Right atrium auricular region (tissue), 2 donors: Measurements from ENCODE around the gene ZNF280D. TPM values are rescaled to one million over a fixed set of nuclear protein-coding genes. Genes with fewer than 3 reads are reported as not detected.

ENCODE experiments used
- DNase-seq: peaks from one replicate; pipeline ENCODE4 v3.0.0-alpha.2; 2019; ENCODE audit warnings: low spot score
- H3K27ac ChIP-seq, 2 donors: fragments of 200-600 bp; sonication (generic); 1 replicate in 1 of 2; 2 replicates in 1 of 2; pipeline ENCODE4 v1.5.1; 2016 to 2019
- H3K27me3 ChIP-seq, 2 donors: fragments of 200-600 bp; sonication (generic); one replicate each; pipeline versions ENCODE4 v1.5.1 to v1.6.0; 2017 to 2019
- H3K36me3 ChIP-seq: fragments of 200-600 bp; sonication (generic); one replicate; pipeline ENCODE4 v1.5.1; 2016
- H3K4me1 ChIP-seq, 2 donors: fragments of 200-600 bp; sonication (generic); one replicate each; pipeline versions ENCODE4 v1.5.1 to v1.6.0; 2017 to 2019
- H3K4me3 ChIP-seq, 2 donors: fragments of 200-600 bp; sonication (generic); 1 replicate in 1 of 2; 2 replicates in 1 of 2; pipeline ENCODE4 v1.5.1; 2017 to 2019; ENCODE audit warnings: mild to moderate bottlenecking in 1 of 2, moderate library complexity in 1 of 2
- H3K9me3 ChIP-seq, 2 donors: fragments of 200-600 bp; sonication (generic); one replicate each; pipeline ENCODE4 v1.5.1; 2019
- CTCF ChIP-seq, 2 donors: fragments of 200-600 bp; sonication (generic); IDR thresholded peaks; one replicate each; pipeline ENCODE4 v1.5.1; 2019; ENCODE audit warnings: antibody characterized with exemption in 2 of 2
- total RNA-seq, 2 donors: library from RNA; depleted of rRNA; stranded (reverse); fragments of >200 nt; gene quantifications; one replicate each; pipeline ENCODE4 v1.1.0, GENCODE V29; 2016

Gene ZNF280D
- total RNA-seq, 2 donors from 2014 or later, result 18.4 to 20.2 TPM

- no peak for TF ChIP-seq CTCF (IDR thresholded peaks at IDR 0.05)
- Histone ChIP-seq H3K9me3 (peaks cover 0 to 8% of the 10 kb centered on the region in 2 donors), H3K27me3 (no peaks in the 10 kb centered on the region), H3K27ac (no peak overlapping the region), H3K4me3 (no peak overlapping the region), H3K36me3 (no peaks in the 10 kb centered on the region), H3K4me1 (peaks cover 0 to 18% of the 10 kb centered on the region in 2 donors)
- no peak for DNase-seq
Measured at GRCh38 chr15:56736308-56736707, 3.0 kb upstream of the ZNF280D start.

GRCh38 chr15:56735589-56735988, 2.3 kb upstream of the ZNF280D start:
- peaks cover 0 to 8% of the 10 kb centered on the region in 2 donors for H3K9me3 ChIP-seq
- no peak overlapping the region for H3K4me3 ChIP-seq
- H3K36me3 ChIP-seq, result no peaks in the 10 kb centered on the region
- no peak for TF ChIP-seq CTCF (IDR thresholded peaks at IDR 0.05)
- no peaks in the 10 kb centered on the region for H3K27me3 ChIP-seq
- no peak overlapping the region for H3K27ac ChIP-seq
- peaks cover 0 to 25% of the 10 kb centered on the region in 2 donors for H3K4me1 ChIP-seq
- DNase-seq, result no peak

DNA sequence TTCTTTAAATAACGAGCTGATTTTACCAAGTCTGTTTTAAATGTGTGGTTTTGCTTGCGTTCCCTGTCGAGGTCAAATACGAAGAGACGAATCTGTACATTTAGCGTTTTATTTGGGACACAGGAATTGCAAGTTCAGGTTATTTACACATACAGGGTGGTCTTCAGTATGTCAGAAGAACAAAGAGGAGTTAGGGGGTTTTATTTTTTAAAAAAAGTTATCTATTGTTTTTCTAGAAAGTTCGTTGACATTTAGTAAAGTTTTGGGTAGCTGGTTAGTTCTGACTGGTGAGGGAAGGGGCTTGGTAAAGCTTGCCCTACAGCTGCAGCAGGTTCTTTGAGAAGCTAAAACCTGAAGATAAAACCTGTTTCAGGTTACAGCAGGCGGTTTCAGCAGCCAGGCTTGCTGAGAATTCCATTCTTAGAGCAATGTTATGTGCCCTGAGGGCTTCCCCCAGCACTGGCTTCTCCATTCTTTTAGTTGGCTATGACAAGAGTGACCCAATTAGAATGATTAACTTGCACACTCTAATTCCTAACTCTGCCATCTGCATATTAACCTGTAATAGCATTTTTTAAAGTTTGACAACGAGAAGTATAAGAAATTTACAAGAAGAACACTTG, 815 bp upstream of the ZNF280D start:
- no peak for TF ChIP-seq CTCF (IDR thresholded peaks at IDR 0.05)
- Histone ChIP-seq H3K9me3 (peaks cover 0 to 8% of the 10 kb centered on the region in 2 donors), H3K27ac (peak overlapping the region; percentile 95 to 99), H3K4me3 (peak overlapping the region in 1 of 2 donors; percentile 68), H3K27me3 (no peaks in the 10 kb centered on the region), H3K4me1 (peaks cover 0 to 40% of the 10 kb centered on the region in 2 donors), H3K36me3 (no peaks in the 10 kb centered on the region)
- no peak for DNase-seq

DNA sequence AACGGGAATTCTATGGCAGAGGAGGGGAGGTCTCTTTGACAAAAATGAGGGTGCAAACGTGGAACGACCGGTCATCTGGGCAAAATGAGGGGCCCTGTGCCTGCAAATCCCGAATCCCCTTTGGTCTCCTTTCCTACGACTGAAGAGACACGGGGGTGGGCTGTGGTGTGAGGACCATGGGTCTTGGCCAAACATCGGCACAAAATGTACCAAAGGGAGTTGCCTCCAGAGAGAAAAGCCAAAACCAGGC, 498 bp downstream of the ZNF280D start:
- no peaks in the 10 kb centered on the region for H3K36me3 ChIP-seq
- no peak for TF ChIP-seq CTCF (IDR thresholded peaks at IDR 0.05)
- H3K4me1 ChIP-seq, result peaks cover 0 to 51% of the 10 kb centered on the region in 2 donors
- H3K4me3 ChIP-seq, result peak overlapping the region; percentile 67 to 68
- H3K27ac ChIP-seq, result peak overlapping the region; percentile 95 to 99
- H3K27me3 ChIP-seq, result no peaks in the 10 kb centered on the region
- DNase-seq, result peak; percentile 68
- H3K9me3 ChIP-seq, result peaks cover 0 to 8% of the 10 kb centered on the region in 2 donors

DNA sequence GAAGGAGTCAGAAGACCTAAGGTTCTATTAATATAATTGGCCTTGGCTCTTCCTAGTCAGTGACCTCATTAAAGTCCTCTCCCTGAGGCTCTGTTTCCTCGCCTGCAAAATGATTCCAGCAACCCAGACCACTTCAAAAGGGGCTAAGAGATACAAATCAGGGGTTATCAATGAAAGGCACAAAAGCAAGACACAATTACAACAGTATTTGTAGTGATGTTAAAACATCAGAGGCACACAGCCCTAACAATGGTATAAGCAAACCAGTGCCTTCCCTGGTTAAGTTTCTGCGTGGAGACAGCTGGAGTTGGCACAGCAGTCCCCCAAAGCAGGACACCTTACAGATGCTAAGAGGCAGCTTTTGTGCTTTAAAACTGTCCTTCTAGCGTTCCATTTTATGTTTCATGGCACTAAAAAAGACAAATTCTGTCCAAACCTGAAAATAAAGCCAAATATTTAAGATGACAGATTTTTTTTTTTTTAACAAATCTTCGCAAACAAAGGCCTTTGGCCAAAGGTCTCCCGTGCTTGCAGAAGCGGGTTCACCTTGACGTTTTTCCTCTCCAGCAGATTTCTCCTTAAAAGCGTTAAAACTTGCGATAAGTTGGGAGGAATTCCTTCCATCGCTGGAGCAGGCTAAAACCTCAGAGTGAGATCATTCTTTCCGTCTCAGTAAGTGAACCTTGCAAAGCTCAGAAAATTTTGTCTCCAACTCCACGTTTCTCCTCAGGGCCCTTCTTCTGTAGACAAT, 999 bp downstream of the ZNF280D start:
- no peaks in the 10 kb centered on the region for H3K36me3 ChIP-seq
- TF ChIP-seq CTCF (IDR thresholded peaks at IDR 0.05), result no peak
- no peak for DNase-seq

More for the DNA sequence above, 999 bp downstream of the ZNF280D start:
- Histone ChIP-seq H3K9me3 (peaks cover 0 to 8% of the 10 kb centered on the region in 2 donors), H3K27ac (peak overlapping the region; percentile 95 to 99), H3K27me3 (no peaks in the 10 kb centered on the region), H3K4me1 (peaks cover 0 to 51% of the 10 kb centered on the region in 2 donors), H3K4me3 (peak overlapping the region; percentile 67 to 68)
